H1 (cell line): ENCODE data around the gene CPA3. TPM values are rescaled to one million over a fixed set of nuclear protein-coding genes. Genes with fewer than 3 reads are reported as not detected.

Experiments
- CEBPB ChIP-seq: IDR thresholded peaks from 2 replicates; pipeline ENCODE4 v1.6.1; 2012; ENCODE audit warnings: low read depth, low read length
- CTBP2 ChIP-seq: IDR thresholded peaks from 2 replicates; pipeline ENCODE4 v1.7.0; 2011; ENCODE audit warnings: borderline replicate concordance, mild to moderate bottlenecking, moderate library complexity, mixed read lengths, low read length; ENCODE audit not compliant: insufficient read depth, insufficient read length
- KDM1A ChIP-seq: fragments of 200-600, 300-600 bp; sonication (generic); IDR thresholded peaks from 2 replicates; pipeline ENCODE4 v1.7.1; 2016; ENCODE audit warnings: mild to moderate bottlenecking, low read length, borderline replicate concordance
- RFX5 ChIP-seq: IDR thresholded peaks from 2 replicates; pipeline ENCODE4 v1.6.1; 2011; ENCODE audit warnings: low read depth, low read length, improper control_type of control experiment, borderline replicate concordance
- RNF2 ChIP-seq: fragments of 200-900, 300-1000 bp; sonication (generic); IDR thresholded peaks from 2 replicates; pipeline ENCODE4 v1.7.1; 2016; ENCODE audit warnings: borderline replicate concordance, low read depth, mild to moderate bottlenecking, antibody characterized with exemption, low read length; ENCODE audit not compliant: poor library complexity, severe bottlenecking; ENCODE audit errors: missing control alignments
- ZNF274 ChIP-seq: IDR thresholded peaks from 2 replicates; pipeline ENCODE4 v1.7.0; 2012; ENCODE audit warnings: low read length, borderline replicate concordance; ENCODE audit errors: extremely low read depth
- polyA plus RNA-seq, 7 experiments: library from polyadenylated mRNA; depleted of rRNA in 3 of 7; stranded (reverse) in 5 of 7; unstranded in 2 of 7; fragments of >200 nt in 5 of 7; fragments of 200-250 nt in 2 of 7; gene quantifications; 1 replicate in 5 of 7; 2 replicates in 1 of 7; 4 replicates in 1 of 7; pipeline versions ENCODE4 v1.2.1 to v1.2.3, GENCODE V29; 2011 to 2013; ENCODE audit warnings: missing spikeins in 2 of 7, mixed read lengths in 2 of 7
- total RNA-seq: library from RNA; stranded (reverse); fragmentation: NEBNext Ultra II Directional; extraction: Animal tissue kit (Norgen Biotek cat#: 25700); gene quantifications from 2 replicates; pipeline ENCODE4 v1.2.1, GENCODE V29; 2021

CPA3 gene
- total and polyA plus RNA-seq, 2 of the 8 experiments (the other 6 are each of a cell fraction or from before 2014, with no cell fraction given): not detected

- TF ChIP-seq RFX5 (no peak), ZNF274 (no peak), CTBP2 (no peak), KDM1A (no peak), RNF2 (no peak), CEBPB (no peak)
Observed at GRCh38 chr3:148840451-148840850, 24.6 kb upstream of the CPA3 start (continued).
